GM21390 (cell line): Measurements from ENCODE around the gene CUL3.

Experiments
- ATAC-seq: cut with Tn5 transposase; IDR thresholded peaks from one replicate; pipeline ENCODE4 v1.9.1; 2021; ENCODE audit not compliant: unreplicated experiment

The CUL3 gene

GRCh38 chr2:224432003-224432579 is 153.1 kb downstream of the CUL3 start:
- no peak for ATAC-seq

DNA sequence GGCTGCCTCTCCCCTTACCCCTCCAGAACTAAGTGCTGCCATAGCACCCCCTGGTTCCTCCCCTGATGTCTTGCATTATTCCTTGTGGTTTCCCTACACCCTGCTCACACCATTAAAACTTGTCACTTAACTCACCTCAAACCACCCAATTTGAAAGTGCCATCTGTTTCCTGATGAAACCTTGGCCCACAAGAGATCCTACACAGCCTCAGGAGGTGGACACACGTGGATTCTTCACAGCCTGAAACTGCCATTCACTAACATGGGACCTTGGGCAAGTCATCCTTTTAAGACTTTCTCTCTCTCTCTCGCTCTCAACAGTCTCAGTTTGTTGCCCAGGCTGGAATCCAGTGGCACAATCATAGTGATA is 155.7 kb downstream of the CUL3 start:
- ATAC-seq: no peak

DNA sequence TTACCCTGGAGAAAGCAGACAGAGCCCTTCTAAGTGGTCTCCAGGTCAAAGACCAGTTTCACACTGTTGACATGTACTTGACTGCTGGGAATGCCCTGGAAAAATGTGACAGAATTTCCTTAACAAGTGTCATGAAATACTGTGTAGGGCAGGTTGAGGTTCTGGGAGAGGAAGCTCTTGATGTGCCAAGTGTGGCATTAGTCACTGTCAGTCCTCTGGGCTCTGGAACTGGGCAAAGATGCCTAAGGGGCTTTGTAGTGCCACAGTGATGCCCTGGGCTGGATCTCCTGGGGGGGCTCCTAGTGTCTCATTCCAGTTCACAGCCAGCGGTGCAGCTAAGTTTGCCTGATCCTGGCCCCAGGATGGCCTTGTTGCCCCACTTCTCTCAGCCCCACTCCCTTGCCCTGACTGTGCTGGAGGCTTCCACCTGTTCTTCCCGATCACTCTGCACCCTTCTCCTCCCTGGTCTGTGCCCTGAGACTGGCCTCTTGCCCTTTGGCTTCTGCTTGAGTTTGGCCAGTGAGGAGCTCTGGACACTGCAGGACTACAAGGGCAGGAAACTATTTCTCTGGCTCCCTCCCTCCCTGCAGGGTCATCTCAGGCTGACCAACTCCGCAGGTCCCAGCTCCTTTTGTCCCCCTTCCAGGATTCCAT is 156.2 kb downstream of the CUL3 start:
- no peak for ATAC-seq

DNA sequence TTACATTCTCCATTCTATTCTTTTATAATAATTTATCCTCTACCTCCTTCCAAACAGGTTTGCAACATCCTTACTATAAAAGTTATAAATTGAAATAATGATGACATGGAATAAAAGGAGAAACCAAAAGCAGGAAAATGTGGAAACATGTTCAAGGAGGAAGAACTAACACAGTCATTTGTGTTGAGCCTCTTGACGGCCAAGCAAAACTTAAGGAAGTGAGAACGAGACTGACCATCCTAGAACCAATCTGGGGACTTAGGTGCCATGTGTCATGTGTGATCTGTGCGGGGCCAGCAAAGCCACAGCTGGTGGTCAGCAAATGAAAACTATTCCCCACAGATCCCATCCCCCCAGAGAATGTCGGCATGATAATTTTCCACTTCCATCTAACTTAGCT is 157.7 kb downstream of the CUL3 start:
- no peak for ATAC-seq

DNA sequence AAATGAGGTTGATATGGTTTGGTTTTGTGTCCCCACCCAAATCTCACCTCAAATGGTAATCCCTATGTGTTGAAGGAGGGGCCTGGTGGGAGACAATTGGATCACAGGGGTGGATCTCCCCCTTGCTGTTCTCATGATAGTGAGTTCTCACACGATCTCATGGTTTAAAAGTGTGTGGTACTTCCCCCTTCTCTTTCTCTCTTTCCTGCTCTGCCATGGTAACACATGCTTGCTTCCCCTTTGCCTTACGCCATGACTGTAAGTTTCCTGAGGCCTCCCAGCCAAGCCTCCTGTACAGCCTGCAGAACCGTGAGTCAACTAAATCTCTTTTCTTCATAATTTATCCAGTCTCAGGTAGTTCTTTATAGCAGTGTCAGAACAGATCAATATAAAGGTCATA is 158.5 kb downstream of the CUL3 start:
- ATAC-seq: no peak

DNA sequence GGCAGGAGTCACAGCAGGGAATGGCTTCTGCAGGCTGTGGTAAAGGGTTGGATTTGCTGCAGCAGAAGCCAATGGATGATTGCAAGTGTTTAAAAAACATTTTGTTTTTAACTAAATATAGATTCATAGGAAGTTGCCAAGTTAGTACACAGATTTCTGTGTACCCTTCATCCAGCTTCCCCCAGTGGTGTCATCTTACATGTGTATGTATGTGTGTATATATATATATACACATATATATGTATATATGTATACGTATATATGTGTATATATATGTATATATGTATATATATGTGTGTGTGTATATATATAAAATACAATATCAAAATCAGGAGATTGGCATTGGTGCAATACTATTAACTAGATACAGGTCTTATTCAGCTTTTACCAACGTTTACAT is 164.1 kb downstream of the CUL3 start:
- no peak for ATAC-seq
